VCaP (cell line): ENCODE measurements around the gene ANGEL1.

Source experiments
- H3K27ac ChIP-seq: fragments of 450-650 bp; 2 replicates; pipeline ENCODE4 v1.5.1; 2017
- TF ChIP-seq, protein P1 (sequence below): fragments of 450-650 bp; conservative IDR thresholded peaks from 2 replicates; pipeline ENCODE4 v1.5.1; 2017; ENCODE audit warnings: mild to moderate bottlenecking, moderate library complexity

ANGEL1 gene

DNA sequence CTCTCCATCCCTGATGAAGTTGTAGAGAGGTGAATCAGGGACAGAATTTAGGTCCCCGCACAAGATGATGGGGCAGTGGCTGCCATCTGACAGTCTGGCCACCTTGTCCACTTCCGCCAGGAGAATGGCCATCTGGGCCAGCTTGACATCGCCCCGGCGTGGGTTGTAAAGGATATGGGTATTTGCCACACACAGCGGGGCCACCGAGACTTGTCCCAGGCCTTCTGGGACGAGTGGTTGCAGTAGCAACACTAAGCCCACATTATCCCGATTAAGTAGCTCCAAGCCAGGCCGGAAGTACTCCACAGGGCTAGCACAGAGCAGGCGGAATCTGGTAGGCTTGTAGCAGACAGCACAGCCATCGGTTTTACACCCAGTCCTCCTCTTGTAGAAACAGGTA lies 6.2 kb downstream of the ANGEL1 start:
- no peak overlapping the region for H3K27ac ChIP-seq
- TF ChIP-seq, protein P1, sequence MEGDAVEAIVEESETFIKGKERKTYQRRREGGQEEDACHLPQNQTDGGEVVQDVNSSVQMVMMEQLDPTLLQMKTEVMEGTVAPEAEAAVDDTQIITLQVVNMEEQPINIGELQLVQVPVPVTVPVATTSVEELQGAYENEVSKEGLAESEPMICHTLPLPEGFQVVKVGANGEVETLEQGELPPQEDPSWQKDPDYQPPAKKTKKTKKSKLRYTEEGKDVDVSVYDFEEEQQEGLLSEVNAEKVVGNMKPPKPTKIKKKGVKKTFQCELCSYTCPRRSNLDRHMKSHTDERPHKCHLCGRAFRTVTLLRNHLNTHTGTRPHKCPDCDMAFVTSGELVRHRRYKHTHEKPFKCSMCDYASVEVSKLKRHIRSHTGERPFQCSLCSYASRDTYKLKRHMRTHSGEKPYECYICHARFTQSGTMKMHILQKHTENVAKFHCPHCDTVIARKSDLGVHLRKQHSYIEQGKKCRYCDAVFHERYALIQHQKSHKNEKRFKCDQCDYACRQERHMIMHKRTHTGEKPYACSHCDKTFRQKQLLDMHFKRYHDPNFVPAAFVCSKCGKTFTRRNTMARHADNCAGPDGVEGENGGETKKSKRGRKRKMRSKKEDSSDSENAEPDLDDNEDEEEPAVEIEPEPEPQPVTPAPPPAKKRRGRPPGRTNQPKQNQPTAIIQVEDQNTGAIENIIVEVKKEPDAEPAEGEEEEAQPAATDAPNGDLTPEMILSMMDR: no peak

DNA sequence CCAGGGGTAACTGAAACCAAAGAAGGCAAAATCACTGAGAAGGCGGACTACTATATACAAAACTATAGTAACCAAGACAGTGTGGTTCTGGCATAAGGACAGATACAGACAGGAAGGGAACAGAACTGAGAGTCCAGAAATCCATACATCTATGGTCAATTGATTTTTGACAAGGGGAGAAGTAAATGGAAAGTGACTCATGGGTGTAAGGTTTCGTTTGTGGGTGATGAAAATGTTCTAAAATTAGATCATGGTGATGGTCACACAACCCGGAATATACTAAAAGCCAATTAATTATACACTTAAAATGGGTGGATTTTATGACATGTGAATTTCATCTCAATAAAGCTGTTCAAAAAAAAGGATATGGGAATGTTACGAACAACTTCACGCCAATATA lies 18.7 kb downstream of the ANGEL1 start:
- TF ChIP-seq, protein P1: no peak
- no peak overlapping the region for H3K27ac ChIP-seq

GRCh38 chr14:76793324-76793723 lies 19.4 kb downstream of the ANGEL1 start:
- no peak overlapping the region for H3K27ac ChIP-seq
- TF ChIP-seq, protein P1: no peak

GRCh38 chr14:76792422-76792821 lies 20.3 kb downstream of the ANGEL1 start:
- TF ChIP-seq, protein P1: no peak
- H3K27ac ChIP-seq: no peak overlapping the region

GRCh38 chr14:76786601-76787000 lies 26.1 kb downstream of the ANGEL1 start:
- TF ChIP-seq, protein P1: no peak
- H3K27ac ChIP-seq: no peak overlapping the region

- no peak overlapping the region for H3K27ac ChIP-seq
- TF ChIP-seq, protein P1: peak; percentile 83
Measured at GRCh38 chr14:76784881-76785280, 27.8 kb downstream of the ANGEL1 start.

DNA sequence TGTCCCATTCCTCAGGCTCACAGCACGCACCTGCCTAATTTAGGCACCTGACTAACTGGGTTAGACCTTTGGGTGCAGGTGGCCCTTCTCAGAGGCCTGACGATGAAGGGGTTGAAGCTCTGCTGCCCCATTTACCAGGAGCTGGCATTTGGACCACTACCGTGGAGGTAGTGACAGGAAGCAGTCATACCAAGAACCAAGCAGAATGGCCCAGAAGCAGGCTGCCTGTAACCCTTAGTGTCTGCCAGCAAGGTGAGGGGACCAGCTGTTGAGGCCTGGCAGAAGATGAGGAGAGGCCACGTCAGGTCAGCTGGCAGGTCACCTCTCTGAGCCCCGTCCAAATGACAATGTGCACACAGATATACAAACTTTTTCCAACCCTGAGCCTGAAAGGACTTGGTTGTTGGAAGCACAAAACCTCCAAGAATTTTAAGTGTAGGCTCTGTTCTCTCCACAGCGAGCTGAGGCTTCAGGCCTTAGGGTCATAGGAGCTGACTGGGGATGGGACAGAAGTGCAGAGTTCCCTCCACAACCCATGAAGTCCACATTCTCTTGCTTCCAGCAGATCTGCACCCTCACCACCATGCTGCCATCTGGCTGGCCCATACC lies 28.3 kb downstream of the ANGEL1 start:
- H3K27ac ChIP-seq: no peak overlapping the region
- TF ChIP-seq, protein P1: no peak
